K562 (cell line): ENCODE data around the gene NIPAL1. TPM values are rescaled to one million over a fixed set of nuclear protein-coding genes. Genes with fewer than 3 reads are reported as not detected.
A peak's percentile ranks its signal among the peaks of the same experiment; 100 is the strongest.

Experiments
- ARID4B ChIP-seq: sonication (generic); formaldehyde crosslinking; IDR thresholded peaks from 2 replicates; pipeline ENCODE4 v1.8.0; 2022; ENCODE audit warnings: mild to moderate bottlenecking, missing genetic modification reagents
- BMI1 ChIP-seq: fragments of 150-350 bp; IDR thresholded peaks from 2 replicates; pipeline ENCODE4 v1.6.1; 2014; ENCODE audit warnings: low read length
- CTCF ChIP-seq, 3 experiments: IDR thresholded peaks in 2 of 3; conservative IDR thresholded peaks in 1 of 3; 2 replicates each; pipeline ENCODE4 v1.5.1; 2011 to 2012; ENCODE audit warnings: low read length in 3 of 3, mild to moderate bottlenecking in 3 of 3, control low read depth in 2 of 3, improper control_type of control experiment in 1 of 3, inconsistent platforms in 1 of 3, low read depth in 1 of 3, mixed read lengths in 1 of 3, moderate library complexity in 1 of 3; ENCODE audit not compliant: insufficient read depth in 2 of 3
- IRF1 ChIP-seq: sonication (generic); formaldehyde crosslinking; IDR thresholded peaks from 2 replicates; pipeline ENCODE4 v1.8.0; 2022; ENCODE audit warnings: missing genetic modification reagents, mild to moderate bottlenecking, borderline replicate concordance
- JUN ChIP-seq, 2 experiments: sonication (generic) in 1 of 2; formaldehyde crosslinking in 1 of 2; IDR thresholded peaks; 2 replicates each; pipeline versions ENCODE4 v1.6.1 to v1.8.0; 2012 to 2022; ENCODE audit warnings: borderline replicate concordance in 2 of 2, mild to moderate bottlenecking in 2 of 2, improper control_type of control experiment in 1 of 2, low read depth in 1 of 2, low read length in 1 of 2, missing genetic modification reagents in 1 of 2
- MEIS2 ChIP-seq: fragments of 450-650 bp; IDR thresholded peaks from 2 replicates; pipeline ENCODE4 v1.6.1; 2014; ENCODE audit warnings: mild to moderate bottlenecking; ENCODE audit not compliant: partially characterized antibody
- PKNOX1 ChIP-seq: fragments of 450-650 bp; IDR thresholded peaks from 2 replicates; pipeline ENCODE4 v1.6.1; 2016
- RBM17 ChIP-seq: fragments of 200-400 bp; formaldehyde crosslinking; IDR thresholded peaks from 2 replicates; pipeline ENCODE4 v1.6.1; 2017; ENCODE audit warnings: low read depth, mild to moderate bottlenecking, low read length, borderline replicate concordance
- SAFB ChIP-seq: fragments of 200-400 bp; formaldehyde crosslinking; IDR thresholded peaks from 2 replicates; pipeline ENCODE4 v1.6.1; 2017; ENCODE audit warnings: low read depth, low read length, borderline replicate concordance
- SMARCA5 ChIP-seq: fragments of 450-650 bp; IDR thresholded peaks from 2 replicates; pipeline ENCODE4 v1.6.1; 2016
- SMC3 ChIP-seq: conservative IDR thresholded peaks from 2 replicates; pipeline ENCODE4 v1.6.1; 2011; ENCODE audit warnings: low read depth, low read length, improper control_type of control experiment; ENCODE audit not compliant: insufficient read depth
- SREBF1 ChIP-seq: fragments of 150-350 bp; IDR thresholded peaks from 2 replicates; pipeline ENCODE4 v1.6.1; 2014; ENCODE audit warnings: antibody characterized with exemption, low read depth, low read length, borderline replicate concordance
- ZBTB12 ChIP-seq: fragments of 250-450 bp; sonication (Bioruptor Pico); IDR thresholded peaks from 2 replicates; pipeline ENCODE4 v1.4.0; 2020
- ZNF146 ChIP-seq: IDR thresholded peaks from one replicate; pipeline ENCODE4 v1.6.1; 2018; ENCODE audit warnings: missing compliant biosample characterization; ENCODE audit not compliant: unreplicated experiment
- polyA plus RNA-seq, 8 experiments: library from polyadenylated mRNA; depleted of rRNA in 4 of 8; stranded (reverse) in 5 of 8; unstranded in 3 of 8; fragments of >200 nt; fragmentation: Nextera tagmentation in 2 of 8; fragmentation: Illumina TruSeq in 1 of 8; extraction: Ambion mirVana in 2 of 8; extraction: Trizol in 1 of 8; gene quantifications; 2 replicates each; pipeline versions ENCODE4 v1.2.1 to v1.2.3, GENCODE V29; 2011 to 2014; ENCODE audit warnings: inconsistent platforms in 1 of 8, missing spikeins in 1 of 8
- total RNA-seq, 7 experiments: library from RNA; depleted of rRNA in 6 of 7; stranded (reverse); fragments of >200 nt in 6 of 7; fragmentation: Illumina TruSeq in 2 of 7; extraction: Trizol in 2 of 7; gene quantifications; 2 replicates each; pipeline versions ENCODE4 v1.2.1 to v1.2.3, GENCODE V29; 2011 to 2021; ENCODE audit warnings: low replicate concordance in 1 of 7

The NIPAL1 gene
- total and polyA plus RNA-seq, 9 of the 15 experiments (the other 6 are each of a cell fraction or from before 2014, with no cell fraction given) = 0.03 to 0.43 (median 0.25) TPM

- TF ChIP-seq ZBTB12 (CRISPR knock-in tag) = no peak
- TF ChIP-seq BMI1 = no peak
- TF ChIP-seq IRF1 (CRISPR knock-in tag) = no peak
- peak; percentile 81 for TF ChIP-seq MEIS2
- TF ChIP-seq ZNF146 (CRISPR knock-in tag) = no peak
- no peak for TF ChIP-seq ARID4B (CRISPR knock-in tag)
- peak; percentile 38; the same call in 1 of the 2 replicates for TF ChIP-seq SMC3
- no peak for TF ChIP-seq JUN (IDR thresholded peaks at IDR 0.05; ENCODE audit: borderline replicate concordance, low read depth, low read length)
- no peak for TF ChIP-seq JUN (CRISPR knock-in tag; IDR thresholded peaks at IDR 0.05; ENCODE audit: borderline replicate concordance)
- peak; percentile 53; the same call in 1 of the 2 replicates for TF ChIP-seq PKNOX1
- TF ChIP-seq SAFB = no peak
- no peak for TF ChIP-seq RBM17
- TF ChIP-seq SMARCA5 = no peak
- no peak for TF ChIP-seq SREBF1
- peak; percentile 51 to 55 (median 52); a peak in 4 of 6 replicates for TF ChIP-seq CTCF (IDR thresholded peaks at IDR 0.05 in 2 of 3, conservative IDR thresholded peaks at IDR 0.05 in 1 of 3; ENCODE audit: insufficient read depth in 2 of 3, low read depth in 1 of 3, low read length in 3 of 3)
Measured at GRCh38 chr4:48033825-48034413, 17.3 kb downstream of the NIPAL1 start (continued).
